GM19238 (cell line): ENCODE results near the gene SELENOW.
"Not testable (repeated sequence)": the region's sequence is repeated elsewhere in the genome, so short reads cannot be mapped to it uniquely, and the experiment has no call there.

Experiments
- DNase-seq: peaks from one replicate; pipeline ENCODE4 v3.0.0; 2011; ENCODE audit warnings: low spot score; ENCODE audit not compliant: insufficient read length

Gene SELENOW

DNA sequence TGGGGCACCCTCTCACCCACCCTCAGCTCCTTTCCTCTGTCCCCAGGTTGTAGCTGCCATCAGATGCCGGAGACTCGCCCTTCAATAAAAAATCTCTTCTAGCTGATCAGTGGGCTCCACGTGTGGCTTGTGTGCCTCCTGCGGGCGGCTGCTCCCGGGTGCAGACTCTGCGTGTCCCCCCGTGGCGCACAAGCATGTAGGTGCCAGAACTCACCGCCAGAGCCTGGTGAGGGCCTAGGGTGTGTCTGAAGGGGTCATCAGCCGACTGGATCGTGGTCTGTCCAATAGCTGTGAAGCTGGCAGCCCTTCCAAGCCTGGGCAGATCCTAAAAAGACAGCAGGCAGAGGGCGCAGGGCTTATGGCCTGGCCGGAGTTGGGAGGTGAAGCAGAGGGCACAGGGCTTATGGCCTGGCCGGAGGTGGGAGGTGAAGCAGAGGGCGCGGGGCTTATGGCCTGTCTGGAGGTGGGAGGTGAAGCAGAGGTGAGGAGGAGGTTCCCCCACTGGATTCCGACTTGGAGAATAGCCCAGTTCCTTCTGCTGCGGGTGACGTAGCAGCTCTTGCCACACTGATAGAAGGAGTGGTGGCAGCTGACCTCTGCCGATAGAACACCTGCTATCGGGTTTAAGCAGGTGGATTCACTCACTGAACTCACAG is 21.4 kb upstream of the SELENOW start:
- no peak for DNase-seq

DNA sequence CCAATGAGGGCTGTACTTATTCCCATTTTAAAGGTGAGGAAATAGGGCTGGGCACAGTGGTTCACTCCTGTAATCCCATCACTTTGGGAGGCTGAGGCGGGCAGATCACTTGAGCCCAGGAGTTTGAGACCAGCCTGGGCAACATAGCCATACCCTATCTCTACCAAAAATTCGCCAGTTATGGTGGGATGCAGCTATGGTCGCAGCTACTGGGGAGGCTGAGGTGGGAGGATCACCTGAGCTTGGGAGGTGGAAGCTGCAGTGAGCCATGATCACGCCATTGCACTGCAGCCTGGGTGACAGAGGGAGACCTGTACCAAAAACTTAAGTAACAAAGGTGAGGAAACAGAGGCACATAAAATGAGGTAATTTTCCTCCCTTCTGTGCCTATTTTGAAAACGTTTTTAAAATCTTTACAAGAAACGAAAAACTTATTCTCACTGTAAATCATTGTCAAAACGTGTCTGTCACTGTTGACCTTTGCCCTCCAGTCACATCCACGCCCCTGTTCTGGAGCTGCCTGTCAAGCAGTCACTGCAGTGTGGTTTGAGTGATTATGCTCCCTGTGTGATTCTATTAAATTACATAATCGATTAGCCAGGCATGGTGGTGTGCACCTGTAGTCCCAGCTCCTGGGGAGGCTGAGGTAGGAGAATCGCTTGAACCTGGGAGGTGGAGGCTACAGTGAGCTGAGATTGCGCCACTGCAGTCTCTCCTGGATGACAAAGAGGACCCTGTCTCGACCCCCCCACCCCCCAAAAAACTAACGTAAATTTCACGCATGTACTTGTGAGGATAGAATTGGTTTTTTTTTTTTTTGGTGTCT is 20.7 kb upstream of the SELENOW start:
- DNase-seq: no peak

DNA sequence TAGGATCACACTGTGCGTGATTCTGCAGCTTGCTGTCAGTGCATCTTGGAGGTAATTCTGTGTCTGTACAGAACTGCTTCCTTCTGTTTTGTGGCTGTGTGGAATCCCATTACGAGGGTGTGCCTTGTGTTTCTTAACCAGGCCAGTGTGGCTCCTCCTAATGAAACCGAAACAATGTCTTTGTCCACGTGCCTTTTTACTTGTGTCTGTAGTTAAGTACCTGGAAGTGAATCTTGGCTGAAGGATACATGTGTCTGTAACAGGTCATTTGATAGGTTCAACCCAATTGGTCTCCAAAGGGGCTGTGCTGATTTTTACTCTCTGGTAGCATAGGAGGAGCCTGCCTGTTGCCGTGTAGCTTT is 20.1 kb upstream of the SELENOW start:
- DNase-seq: no peak

GRCh38 chr19:47760632-47760999 is 17.9 kb upstream of the SELENOW start:
- no peak for DNase-seq

DNA sequence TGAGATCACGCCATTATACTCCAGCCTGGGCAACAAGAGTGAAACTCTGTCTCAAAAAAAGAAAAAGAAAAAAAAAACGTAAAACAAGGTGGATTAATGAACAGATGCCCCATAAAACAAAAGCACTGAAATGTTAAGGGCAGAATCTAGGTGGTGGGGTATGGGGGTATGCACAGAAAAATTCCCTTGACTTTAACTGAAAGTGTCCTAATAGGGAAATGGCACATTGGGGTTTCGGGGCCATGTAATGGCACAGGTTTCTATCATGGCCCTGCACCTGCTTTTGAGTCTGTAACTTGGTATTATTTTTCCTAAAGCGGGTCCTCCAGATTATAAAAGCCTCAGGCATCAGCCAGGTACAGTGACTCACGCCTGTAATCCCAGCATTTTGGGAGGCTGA is 16.9 kb upstream of the SELENOW start:
- no peak for DNase-seq

- no peak for DNase-seq
These were observed 16.4 kb upstream of the SELENOW start for GRCh38 chr19:47762151-47762550.

DNA sequence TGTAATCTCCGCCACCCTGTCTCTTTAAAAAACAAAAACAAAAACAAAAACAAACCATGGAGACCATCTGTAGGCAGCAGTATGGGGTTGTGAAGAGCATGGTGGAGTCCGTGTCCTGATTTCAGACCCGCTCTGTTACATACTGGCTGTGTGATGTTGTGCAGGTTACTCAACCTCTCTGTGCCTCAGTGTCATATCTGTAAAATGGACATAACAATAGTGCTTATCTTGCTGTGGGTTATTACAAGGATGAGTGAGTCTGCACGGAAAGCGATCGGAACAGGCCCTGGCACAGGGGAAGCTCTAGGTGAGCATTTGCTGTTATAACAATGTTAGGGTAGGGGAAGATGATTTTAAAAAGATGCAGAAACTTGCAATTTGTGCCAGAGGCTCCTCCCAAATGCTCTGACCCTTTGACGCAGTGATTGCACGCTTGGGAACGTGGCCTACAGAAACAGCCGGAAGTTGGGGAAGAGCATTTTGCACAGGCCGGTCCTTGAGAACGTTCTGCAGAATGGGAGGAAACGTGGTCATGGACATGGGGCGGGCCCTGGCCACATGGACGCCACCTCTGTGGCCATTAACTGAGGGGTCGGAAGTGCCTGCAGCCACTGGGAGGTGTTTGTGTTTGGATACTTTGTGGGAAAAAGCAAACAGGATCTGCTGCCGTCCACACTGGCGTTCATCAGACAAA is 15.7 kb upstream of the SELENOW start:
- no peak for DNase-seq

- DNase-seq: not testable (repeated sequence)
These were observed 13.8 kb upstream of the SELENOW start for GRCh38 chr19:47764705-47765104.

DNA sequence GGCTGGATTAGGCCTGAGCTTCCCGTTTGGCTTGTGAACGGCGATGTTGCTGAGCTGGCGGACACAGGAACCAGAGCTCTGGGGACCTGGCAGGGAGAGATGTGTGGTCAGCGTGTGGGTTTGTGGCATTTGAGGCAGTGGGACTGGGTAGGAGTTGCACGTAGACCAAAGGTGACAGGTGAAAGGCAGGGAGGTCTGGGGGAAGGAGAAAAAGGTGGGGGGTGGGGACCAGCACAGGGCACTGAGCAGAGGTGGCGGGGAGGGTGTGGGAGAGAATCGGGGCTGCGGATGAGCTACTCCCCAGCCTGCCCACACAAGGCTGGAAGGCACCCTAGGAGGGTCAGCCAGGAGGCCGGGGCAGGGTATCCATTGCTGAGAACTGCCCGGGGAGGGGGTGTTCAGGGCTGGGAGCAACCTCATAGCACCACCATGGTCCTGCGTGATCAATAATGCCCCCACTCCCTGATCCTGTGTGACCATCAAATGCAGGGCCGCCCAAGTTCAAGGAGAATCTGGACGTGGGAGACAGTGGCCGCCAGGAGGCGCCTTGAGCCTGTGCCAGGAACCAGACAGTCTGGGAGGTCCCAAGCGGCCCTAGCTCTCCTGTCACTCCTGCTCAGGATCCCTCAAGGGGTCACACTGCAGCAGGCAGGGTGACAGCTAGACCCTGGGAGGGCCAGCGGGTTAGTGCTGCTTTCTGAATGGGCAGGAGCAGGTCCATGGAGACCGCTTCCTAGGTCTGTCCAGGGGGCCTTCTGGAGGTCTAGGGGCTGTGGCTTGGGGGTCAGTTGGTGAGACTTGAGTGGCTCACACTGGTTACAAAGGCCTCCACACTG is 12.8 kb upstream of the SELENOW start:
- DNase-seq: no peak

GRCh38 chr19:47766359-47766620 is 12.2 kb upstream of the SELENOW start:
- no peak for DNase-seq

GRCh38 chr19:47766670-47767069 is 11.8 kb upstream of the SELENOW start:
- DNase-seq: no peak

DNA sequence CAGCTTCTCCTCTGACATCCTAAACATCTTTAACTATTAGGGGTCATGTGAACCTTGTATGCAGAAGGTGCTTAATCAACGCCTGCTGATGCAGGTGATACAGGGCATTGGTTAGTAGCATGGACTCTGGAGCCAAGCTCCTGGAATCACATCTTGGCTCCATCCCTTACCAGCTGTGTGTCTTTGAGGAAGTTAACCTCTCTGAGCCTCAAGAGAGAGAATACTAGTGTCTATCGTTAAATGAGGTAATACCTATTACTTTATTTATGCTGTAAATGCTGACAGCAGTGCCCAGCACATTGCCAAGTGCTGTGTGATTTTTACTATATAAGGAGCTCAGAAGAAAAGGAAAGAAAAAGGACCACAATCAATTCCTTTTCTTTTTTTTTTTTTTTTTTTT is 11.2 kb upstream of the SELENOW start:
- no peak for DNase-seq

DNA sequence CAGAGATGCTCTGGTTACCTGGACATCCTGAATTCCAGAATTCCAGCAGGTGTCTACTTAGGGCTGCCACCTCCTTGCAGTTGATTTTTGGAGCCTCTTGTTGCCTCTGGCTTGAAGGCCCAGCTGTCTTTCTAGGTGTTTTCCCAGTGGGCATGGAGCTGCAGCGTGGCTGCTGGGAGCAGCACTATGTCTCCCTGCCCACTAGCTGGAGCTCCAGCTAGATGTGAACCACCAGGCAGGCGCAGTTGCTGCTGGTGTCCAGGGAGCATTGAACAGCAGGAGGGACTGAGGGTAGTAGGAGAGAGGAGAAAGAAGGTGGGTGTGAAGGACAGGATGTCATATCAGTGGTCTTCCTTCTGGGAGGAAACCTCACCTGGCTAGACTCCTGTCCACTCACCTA is 9.9 kb upstream of the SELENOW start:
- DNase-seq: no peak

DNA sequence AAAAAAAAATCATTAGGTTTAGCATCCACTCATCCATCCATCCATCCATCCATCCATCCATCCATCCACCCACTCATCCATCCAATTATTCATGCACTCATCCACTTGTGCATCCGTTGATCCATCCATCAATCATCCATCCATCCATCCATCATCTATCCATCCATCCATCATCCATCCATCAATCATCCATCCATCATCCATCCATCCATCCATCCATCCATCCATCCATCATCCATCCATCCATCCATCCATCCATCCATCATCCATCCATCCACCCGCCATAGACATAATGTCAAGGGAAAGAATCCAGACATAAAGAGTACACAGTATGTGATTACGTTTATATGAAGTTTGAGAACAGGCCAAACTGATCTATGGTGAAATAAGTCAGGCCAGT is 9.0 kb upstream of the SELENOW start:
- no peak for DNase-seq

DNA sequence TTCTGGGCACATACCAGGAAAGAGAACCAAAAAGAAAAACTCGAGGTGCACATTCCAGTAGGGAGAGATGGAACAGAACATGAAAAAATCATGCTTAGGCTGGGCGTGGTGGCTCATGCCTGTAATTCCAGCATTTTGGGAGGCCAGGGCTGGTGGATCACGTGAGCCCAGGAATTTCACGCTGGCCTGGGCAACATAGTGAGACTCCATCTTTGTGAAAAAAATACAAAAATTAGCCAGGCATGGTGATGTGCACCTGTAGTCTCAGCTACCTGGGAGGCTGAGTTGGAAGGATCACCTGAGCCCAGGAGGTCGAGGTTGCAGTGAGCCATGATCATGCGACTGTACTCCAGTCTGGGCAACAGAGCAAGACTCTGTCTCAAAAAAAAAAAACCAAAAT is 7.2 kb upstream of the SELENOW start:
- not testable (repeated sequence) for DNase-seq

- DNase-seq: no peak
These were observed 1.9 kb upstream of the SELENOW start for GRCh38 chr19:47776568-47776967.

DNA sequence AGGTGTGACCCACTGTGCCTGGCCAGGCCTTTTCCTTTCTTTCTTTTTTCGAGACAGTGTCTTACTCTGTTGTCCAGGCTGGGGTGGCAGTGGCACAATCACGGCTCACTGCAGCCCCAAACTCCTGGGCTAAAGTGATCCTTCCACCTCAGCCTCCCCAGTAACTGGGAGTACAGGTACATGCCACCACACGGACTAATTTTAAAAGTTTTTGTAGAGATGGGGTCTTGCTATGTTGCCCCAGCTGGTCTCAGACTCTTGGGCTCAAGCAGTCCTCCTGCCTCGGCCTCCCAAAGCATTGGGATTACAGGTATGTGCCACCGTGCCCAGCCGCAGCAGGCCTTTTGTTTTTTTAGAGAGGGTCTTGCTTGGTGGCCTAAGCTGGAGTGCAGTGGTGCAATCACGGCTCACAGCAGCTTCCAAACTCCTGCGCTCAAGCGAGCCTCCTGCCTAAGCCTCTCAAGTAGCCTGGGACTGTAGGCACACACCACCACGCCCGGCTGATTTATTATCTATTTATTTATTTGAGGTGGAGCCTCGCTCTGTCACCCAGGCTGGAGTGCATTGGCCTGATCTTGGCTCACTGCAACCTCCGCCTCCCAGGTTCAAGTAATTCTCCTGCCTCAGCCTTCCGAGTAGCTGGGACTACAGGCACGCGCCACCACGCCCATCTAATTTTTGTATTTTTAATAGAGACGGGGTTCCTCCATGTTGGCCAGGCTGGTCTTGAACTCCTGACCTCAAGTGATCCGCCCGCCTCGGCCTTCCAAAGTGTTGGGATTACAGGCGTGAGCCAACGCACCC is 1.1 kb upstream of the SELENOW start:
- not testable (repeated sequence) for DNase-seq

GRCh38 chr19:47778954-47779351 is 450 bp downstream of the SELENOW start:
- no peak for DNase-seq

- DNase-seq: no peak
These were observed 1.2 kb downstream of the SELENOW start for GRCh38 chr19:47779524-47780214.

- DNase-seq: no peak
These were observed 1.7 kb downstream of the SELENOW start for GRCh38 chr19:47780215-47780551.
